22Rv1 (cell line): ENCODE data around the gene PLXNA4.

Experiments used
- H3K27ac ChIP-seq: fragments of 450-650 bp; 2 replicates; pipeline ENCODE4 v1.5.1; 2017
- ZFX ChIP-seq: fragments of 450-650 bp; IDR thresholded peaks from 2 replicates; pipeline ENCODE4 v1.6.1; 2017; ENCODE audit warnings: antibody characterized with exemption, borderline replicate concordance
- TF ChIP-seq, protein P1 (sequence below): fragments of 450-650 bp; IDR thresholded peaks from 2 replicates; pipeline ENCODE4 v1.5.1; 2017; ENCODE audit warnings: mild to moderate bottlenecking

PLXNA4 gene

DNA sequence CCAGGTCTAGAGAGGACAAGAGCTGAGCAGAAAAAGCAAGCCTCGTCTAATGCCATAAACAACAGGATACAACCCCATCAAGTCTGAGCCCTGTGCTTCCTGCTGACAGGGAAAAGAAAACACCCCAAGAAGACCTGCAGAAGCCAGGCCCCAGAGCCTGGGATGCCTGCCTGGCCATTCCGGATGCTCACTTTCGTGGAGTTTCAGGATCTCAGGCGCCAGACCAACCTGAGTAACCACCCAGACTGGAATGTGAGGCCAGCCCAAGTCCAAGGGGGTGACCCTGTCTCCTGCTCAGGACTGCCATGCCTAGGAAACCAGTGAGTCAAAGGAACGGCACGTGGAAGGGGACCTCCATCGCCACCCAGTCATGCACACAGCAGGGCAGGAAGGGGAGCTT, 74.3 kb downstream of the PLXNA4 start:
- no peak for TF ChIP-seq ZFX
- TF ChIP-seq, protein P1, sequence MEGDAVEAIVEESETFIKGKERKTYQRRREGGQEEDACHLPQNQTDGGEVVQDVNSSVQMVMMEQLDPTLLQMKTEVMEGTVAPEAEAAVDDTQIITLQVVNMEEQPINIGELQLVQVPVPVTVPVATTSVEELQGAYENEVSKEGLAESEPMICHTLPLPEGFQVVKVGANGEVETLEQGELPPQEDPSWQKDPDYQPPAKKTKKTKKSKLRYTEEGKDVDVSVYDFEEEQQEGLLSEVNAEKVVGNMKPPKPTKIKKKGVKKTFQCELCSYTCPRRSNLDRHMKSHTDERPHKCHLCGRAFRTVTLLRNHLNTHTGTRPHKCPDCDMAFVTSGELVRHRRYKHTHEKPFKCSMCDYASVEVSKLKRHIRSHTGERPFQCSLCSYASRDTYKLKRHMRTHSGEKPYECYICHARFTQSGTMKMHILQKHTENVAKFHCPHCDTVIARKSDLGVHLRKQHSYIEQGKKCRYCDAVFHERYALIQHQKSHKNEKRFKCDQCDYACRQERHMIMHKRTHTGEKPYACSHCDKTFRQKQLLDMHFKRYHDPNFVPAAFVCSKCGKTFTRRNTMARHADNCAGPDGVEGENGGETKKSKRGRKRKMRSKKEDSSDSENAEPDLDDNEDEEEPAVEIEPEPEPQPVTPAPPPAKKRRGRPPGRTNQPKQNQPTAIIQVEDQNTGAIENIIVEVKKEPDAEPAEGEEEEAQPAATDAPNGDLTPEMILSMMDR = no peak
- no peak overlapping the region for H3K27ac ChIP-seq

DNA sequence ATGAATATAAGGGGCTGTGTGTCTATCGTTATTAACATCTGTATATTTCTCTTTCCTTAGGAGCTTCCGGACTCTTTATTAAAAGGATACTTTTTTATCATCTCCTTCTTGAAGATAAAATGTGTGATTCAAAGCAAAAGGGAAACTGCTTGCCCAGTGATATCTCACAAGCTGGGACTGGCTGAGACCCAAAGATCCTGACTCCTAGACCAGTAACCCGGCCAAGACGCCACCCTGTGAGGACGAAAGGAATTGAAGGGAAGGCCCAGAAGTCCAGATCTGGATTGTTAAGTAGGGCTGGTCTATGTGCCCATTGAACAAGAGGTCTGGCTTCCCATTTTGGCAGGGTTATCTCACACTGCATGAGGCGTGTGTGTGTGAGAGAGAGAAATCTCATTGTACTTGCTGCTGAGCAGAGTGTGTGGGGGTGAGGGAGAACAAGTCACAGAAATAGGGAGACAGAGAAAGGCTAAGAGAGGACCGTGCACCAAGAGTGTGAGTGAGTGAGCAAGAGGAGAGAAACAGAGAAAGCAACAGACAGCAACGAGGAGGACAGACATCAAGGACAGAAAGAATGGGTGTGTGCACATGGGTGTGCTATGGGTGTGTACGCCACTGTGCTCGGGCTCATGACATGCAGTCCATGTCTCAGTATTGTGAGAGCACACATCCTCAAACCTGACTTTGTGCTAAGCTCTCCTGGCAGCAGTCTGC, 75.4 kb downstream of the PLXNA4 start:
- no peak for TF ChIP-seq ZFX
- TF ChIP-seq, protein P1 = no peak
- no peak overlapping the region for H3K27ac ChIP-seq

- no peak overlapping the region for H3K27ac ChIP-seq
These were observed 76.8 kb downstream of the PLXNA4 start for GRCh38 chr7:132499487-132499886.

DNA sequence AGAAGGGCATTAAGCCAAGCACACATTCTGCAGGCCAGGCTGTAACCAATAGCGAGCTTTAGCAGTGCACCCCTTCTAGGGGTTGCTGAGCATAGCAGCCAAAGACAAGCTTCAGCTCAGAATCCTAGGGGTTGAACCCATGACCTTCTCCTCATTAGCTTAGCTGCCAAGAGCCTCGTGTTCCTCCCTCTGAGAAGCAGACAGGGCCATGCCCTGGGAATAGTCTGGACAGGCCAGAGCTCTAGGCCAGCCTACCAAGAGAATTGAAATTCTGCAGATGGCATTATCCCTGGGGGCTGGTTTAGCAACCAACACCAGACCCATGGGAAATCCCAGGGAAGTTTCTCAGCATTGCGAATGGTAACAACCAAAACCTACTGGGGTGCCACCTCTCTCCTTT, 77.2 kb downstream of the PLXNA4 start:
- TF ChIP-seq, protein P1 = no peak
- no peak for TF ChIP-seq ZFX
- no peak overlapping the region for H3K27ac ChIP-seq

More at GRCh38 chr7:132499487-132499886, 76.8 kb downstream of the PLXNA4 start:
- no peak for TF ChIP-seq ZFX
- TF ChIP-seq, protein P1 = no peak

DNA sequence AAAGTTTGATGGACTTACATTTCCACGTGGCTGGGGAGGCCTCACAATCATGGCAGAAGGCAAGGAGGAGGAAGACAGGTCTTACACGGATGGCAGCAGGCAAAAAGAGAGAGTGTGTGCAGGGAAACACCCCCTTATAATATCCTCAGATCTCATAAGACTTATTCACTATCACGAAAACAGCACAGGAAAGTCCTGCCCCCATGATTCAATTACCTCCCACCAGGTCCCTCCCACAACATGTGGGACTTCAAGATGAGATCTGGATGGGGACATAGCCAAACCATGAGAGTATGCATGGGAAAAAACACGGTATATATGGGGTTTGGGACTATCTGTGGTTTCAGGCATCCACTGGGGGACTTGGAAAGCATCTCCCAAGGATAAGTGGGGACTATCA, 78.0 kb downstream of the PLXNA4 start:
- H3K27ac ChIP-seq = no peak overlapping the region

GRCh38 chr7:132497098-132497497, 79.2 kb downstream of the PLXNA4 start:
- H3K27ac ChIP-seq = no peak overlapping the region
- no peak for TF ChIP-seq ZFX
- TF ChIP-seq, protein P1 = no peak

More for the DNA sequence above, 78.0 kb downstream of the PLXNA4 start:
- TF ChIP-seq ZFX = no peak
- TF ChIP-seq, protein P1 = no peak

DNA sequence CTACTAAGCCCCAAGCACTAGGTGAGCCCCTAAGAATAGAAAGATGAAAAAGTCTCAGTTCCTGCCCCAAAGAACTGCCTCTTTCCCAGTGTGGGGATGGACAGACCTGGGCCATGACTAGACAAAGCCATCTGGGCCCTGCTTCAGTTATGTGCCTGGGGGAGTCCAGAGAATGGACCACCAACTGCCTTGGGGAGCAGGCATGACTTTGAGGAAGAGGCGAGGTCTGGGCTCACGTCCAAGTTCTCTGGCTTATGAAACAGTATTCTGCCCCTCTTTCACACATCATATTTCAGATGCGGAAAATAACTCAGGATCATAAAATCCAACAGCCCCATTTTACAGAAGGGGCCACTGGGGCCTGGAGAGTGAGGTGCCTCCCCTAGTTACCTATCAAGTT, 80.3 kb downstream of the PLXNA4 start:
- TF ChIP-seq, protein P1 = no peak
- no peak for TF ChIP-seq ZFX
- H3K27ac ChIP-seq = no peak overlapping the region
